K562 (cell line): ENCODE results near the gene TNIP1. TPM values are rescaled to one million over a fixed set of nuclear protein-coding genes. Genes with fewer than 3 reads are reported as not detected.

Experiments used
- KDM4B ChIP-seq, 2 experiments: fragments of 450-650 bp in 1 of 2; sonication (generic) in 1 of 2; IDR thresholded peaks; 2 replicates each; pipeline ENCODE4 v1.6.1; 2016 to 2017; ENCODE audit warnings: borderline replicate concordance in 2 of 2, antibody characterized with exemption in 1 of 2, low read depth in 1 of 2, mild to moderate bottlenecking in 1 of 2
- POLR2G ChIP-seq: fragments of 200-400 bp; formaldehyde crosslinking; IDR thresholded peaks from 2 replicates; pipeline ENCODE4 v1.6.1; 2017; ENCODE audit warnings: low read depth, mild to moderate bottlenecking, antibody characterized with exemption, low read length, moderate library complexity
- RB1 ChIP-seq: fragments of 450-650 bp; IDR thresholded peaks from 2 replicates; pipeline ENCODE4 v1.6.1; 2017; ENCODE audit warnings: low read depth, mild to moderate bottlenecking
- STAG1 ChIP-seq: sonication (generic); formaldehyde crosslinking; IDR thresholded peaks from 2 replicates; pipeline ENCODE4 v1.5.0; 2020; ENCODE audit warnings: missing genetic modification reagents, borderline replicate concordance
- TARDBP ChIP-seq: fragments of 450-650 bp; IDR thresholded peaks from 2 replicates; pipeline ENCODE4 v1.6.1; 2016
- ZC3H4 ChIP-seq: sonication (generic); formaldehyde crosslinking; IDR thresholded peaks from 2 replicates; pipeline ENCODE4 v1.9.0; 2021; ENCODE audit warnings: missing genetic modification reagents, borderline replicate concordance
- ZNF644 ChIP-seq: fragments of 200-800 bp; sonication (Bioruptor generic); IDR thresholded peaks from 2 replicates; pipeline ENCODE4 v1.6.1; 2016; ENCODE audit warnings: low read depth, missing genetic modification characterization, missing compliant biosample characterization
- polyA plus RNA-seq, 8 experiments: library from polyadenylated mRNA; depleted of rRNA in 4 of 8; stranded (reverse) in 5 of 8; unstranded in 3 of 8; fragments of >200 nt; fragmentation: Nextera tagmentation in 2 of 8; fragmentation: Illumina TruSeq in 1 of 8; extraction: Ambion mirVana in 2 of 8; extraction: Trizol in 1 of 8; gene quantifications; 2 replicates each; pipeline versions ENCODE4 v1.2.1 to v1.2.3, GENCODE V29; 2011 to 2014; ENCODE audit warnings: inconsistent platforms in 1 of 8, missing spikeins in 1 of 8
- total RNA-seq, 7 experiments: library from RNA; depleted of rRNA in 6 of 7; stranded (reverse); fragments of >200 nt in 6 of 7; fragmentation: Illumina TruSeq in 2 of 7; extraction: Trizol in 2 of 7; gene quantifications; 2 replicates each; pipeline versions ENCODE4 v1.2.1 to v1.2.3, GENCODE V29; 2011 to 2021; ENCODE audit warnings: low replicate concordance in 1 of 7
- TF ChIP-seq, protein P1 (sequence below): fragments of 250-450 bp; sonication (Bioruptor Pico); IDR thresholded peaks from 2 replicates; pipeline ENCODE4 v1.4.0; 2020
- TF ChIP-seq, protein P2 (sequence below): sonication (generic); formaldehyde crosslinking; IDR thresholded peaks from 2 replicates; pipeline ENCODE4 v1.8.1; 2023; ENCODE audit warnings: mild to moderate bottlenecking, missing genetic modification reagents
- TF ChIP-seq, protein P3 (sequence below): sonication (generic); formaldehyde crosslinking; IDR thresholded peaks from 2 replicates; pipeline ENCODE4 v1.8.0; 2022; ENCODE audit warnings: mild to moderate bottlenecking, missing genetic modification reagents, borderline replicate concordance

The TNIP1 gene
- total and polyA plus RNA-seq, 9 of the 15 experiments (the other 6 are each of a cell fraction or from before 2014, with no cell fraction given): 0.46 to 41.0 (median 24.6) TPM

DNA sequence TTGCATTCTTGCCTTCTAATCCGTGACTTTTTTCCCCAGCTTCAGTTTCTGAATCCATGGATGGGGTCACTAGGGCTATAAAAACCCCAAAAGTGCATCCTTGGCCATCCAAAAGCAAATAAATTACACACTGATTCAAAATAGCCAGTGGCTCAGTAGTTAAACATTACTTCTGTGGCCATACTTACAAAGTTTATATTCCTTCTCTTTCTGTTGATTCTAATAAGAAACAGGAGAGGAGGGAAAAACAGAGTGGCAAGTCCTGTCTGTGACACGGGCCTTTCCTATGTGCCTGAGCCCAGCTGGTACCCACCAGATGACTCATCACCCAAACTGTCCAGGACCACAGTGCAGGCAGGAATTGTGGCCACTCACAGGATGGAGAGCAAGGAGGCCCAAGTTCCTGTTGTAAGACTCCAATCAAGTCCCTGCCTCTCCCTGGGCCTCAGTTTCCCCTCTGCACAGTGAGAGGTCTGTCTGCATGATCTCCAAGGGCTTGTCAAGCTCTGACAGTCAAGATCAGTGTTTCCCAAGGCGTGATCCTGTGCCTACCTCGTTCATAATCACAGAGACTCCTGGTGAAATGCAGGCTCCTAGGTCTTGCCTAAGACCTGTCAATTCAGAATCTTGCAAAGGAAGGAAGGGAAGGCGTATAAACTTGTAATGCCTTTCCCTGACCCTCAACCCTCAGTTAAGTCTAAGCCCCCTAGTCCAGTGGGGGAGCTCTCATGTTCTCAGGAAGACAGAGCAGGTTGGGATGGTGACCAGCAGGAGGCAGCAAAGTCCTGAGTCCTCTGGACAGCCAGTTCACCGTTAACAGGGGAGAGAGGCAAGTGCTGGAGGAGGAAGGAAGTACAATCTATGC is 29.5 kb downstream of the TNIP1 start (continued):
- TF ChIP-seq, protein P1, sequence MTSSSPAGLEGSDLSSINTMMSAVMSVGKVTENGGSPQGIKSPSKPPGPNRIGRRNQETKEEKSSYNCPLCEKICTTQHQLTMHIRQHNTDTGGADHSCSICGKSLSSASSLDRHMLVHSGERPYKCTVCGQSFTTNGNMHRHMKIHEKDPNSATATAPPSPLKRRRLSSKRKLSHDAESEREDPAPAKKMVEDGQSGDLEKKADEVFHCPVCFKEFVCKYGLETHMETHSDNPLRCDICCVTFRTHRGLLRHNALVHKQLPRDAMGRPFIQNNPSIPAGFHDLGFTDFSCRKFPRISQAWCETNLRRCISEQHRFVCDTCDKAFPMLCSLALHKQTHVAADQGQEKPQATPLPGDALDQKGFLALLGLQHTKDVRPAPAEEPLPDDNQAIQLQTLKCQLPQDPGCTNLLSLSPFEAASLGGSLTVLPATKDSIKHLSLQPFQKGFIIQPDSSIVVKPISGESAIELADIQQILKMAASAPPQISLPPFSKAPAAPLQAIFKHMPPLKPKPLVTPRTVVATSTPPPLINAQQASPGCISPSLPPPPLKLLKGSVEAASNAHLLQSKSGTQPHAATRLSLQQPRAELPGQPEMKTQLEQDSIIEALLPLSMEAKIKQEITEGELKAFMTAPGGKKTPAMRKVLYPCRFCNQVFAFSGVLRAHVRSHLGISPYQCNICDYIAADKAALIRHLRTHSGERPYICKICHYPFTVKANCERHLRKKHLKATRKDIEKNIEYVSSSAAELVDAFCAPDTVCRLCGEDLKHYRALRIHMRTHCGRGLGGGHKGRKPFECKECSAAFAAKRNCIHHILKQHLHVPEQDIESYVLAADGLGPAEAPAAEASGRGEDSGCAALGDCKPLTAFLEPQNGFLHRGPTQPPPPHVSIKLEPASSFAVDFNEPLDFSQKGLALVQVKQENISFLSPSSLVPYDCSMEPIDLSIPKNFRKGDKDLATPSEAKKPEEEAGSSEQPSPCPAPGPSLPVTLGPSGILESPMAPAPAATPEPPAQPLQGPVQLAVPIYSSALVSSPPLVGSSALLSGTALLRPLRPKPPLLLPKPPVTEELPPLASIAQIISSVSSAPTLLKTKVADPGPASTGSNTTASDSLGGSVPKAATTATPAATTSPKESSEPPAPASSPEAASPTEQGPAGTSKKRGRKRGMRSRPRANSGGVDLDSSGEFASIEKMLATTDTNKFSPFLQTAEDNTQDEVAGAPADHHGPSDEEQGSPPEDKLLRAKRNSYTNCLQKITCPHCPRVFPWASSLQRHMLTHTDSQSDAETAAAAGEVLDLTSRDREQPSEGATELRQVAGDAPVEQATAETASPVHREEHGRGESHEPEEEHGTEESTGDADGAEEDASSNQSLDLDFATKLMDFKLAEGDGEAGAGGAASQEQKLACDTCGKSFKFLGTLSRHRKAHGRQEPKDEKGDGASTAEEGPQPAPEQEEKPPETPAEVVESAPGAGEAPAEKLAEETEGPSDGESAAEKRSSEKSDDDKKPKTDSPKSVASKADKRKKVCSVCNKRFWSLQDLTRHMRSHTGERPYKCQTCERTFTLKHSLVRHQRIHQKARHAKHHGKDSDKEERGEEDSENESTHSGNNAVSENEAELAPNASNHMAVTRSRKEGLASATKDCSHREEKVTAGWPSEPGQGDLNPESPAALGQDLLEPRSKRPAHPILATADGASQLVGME (CRISPR knock-in tag): no peak
- TF ChIP-seq, protein P2, sequence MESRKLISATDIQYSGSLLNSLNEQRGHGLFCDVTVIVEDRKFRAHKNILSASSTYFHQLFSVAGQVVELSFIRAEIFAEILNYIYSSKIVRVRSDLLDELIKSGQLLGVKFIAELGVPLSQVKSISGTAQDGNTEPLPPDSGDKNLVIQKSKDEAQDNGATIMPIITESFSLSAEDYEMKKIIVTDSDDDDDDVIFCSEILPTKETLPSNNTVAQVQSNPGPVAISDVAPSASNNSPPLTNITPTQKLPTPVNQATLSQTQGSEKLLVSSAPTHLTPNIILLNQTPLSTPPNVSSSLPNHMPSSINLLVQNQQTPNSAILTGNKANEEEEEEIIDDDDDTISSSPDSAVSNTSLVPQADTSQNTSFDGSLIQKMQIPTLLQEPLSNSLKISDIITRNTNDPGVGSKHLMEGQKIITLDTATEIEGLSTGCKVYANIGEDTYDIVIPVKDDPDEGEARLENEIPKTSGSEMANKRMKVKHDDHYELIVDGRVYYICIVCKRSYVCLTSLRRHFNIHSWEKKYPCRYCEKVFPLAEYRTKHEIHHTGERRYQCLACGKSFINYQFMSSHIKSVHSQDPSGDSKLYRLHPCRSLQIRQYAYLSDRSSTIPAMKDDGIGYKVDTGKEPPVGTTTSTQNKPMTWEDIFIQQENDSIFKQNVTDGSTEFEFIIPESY (CRISPR knock-in tag): no peak
- TF ChIP-seq KDM4B (IDR thresholded peaks at IDR 0.05; ENCODE audit: borderline replicate concordance in 2 of 2, low read depth in 1 of 2): no peak
- TF ChIP-seq STAG1 (CRISPR knock-in tag): peak; percentile 54; the same call in 1 of the 2 replicates
- no peak for TF ChIP-seq ZC3H4
- TF ChIP-seq POLR2G: no peak
- TF ChIP-seq ZNF644 (tag): no peak
- TF ChIP-seq TARDBP: no peak
- TF ChIP-seq RB1: peak; percentile 55; the same call in 1 of the 2 replicates
- TF ChIP-seq, protein P3, sequence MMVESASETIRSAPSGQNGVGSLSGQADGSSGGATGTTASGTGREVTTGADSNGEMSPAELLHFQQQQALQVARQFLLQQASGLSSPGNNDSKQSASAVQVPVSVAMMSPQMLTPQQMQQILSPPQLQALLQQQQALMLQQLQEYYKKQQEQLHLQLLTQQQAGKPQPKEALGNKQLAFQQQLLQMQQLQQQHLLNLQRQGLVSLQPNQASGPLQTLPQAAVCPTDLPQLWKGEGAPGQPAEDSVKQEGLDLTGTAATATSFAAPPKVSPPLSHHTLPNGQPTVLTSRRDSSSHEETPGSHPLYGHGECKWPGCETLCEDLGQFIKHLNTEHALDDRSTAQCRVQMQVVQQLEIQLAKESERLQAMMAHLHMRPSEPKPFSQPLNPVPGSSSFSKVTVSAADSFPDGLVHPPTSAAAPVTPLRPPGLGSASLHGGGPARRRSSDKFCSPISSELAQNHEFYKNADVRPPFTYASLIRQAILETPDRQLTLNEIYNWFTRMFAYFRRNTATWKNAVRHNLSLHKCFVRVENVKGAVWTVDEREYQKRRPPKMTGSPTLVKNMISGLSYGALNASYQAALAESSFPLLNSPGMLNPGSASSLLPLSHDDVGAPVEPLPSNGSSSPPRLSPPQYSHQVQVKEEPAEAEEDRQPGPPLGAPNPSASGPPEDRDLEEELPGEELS (CRISPR knock-in tag): no peak
